ENCODE data around the gene INTS2.
"Not testable (repeated sequence)": the region's sequence is repeated elsewhere in the genome, so short reads cannot be mapped to it uniquely, and the experiment has no call there.

INTS2 gene

GRCh38 chr17:61927208-61928100 lies at the start of gene INTS2:
TSS of gene INTS2 (minus strand) at chr17:61927982. CDS start at chr17:61926644, 1,338 bp downstream.
- peak; percentile 90 to 96 (median 94) for DNase-seq

GRCh38 chr17:61974115-61974514 lies 46.3 kb upstream of the INTS2 start:
- DNase-seq, result no peak

GRCh38 chr17:61972311-61972710 lies 44.5 kb upstream of the INTS2 start:
- no peak for DNase-seq

- no peak for DNase-seq
These were observed 42.2 kb upstream of the INTS2 start for GRCh38 chr17:61970030-61970429.

- no peak for DNase-seq
These were observed 41.0 kb upstream of the INTS2 start for GRCh38 chr17:61968757-61969156.

- no peak for DNase-seq
These were observed 39.9 kb upstream of the INTS2 start for GRCh38 chr17:61967729-61968128.

- DNase-seq, result no peak
These were observed 38.4 kb upstream of the INTS2 start for GRCh38 chr17:61966191-61966590.

GRCh38 chr17:61955619-61956018 lies 27.8 kb upstream of the INTS2 start:
- DNase-seq, result no peak

GRCh38 chr17:61947367-61948078 lies 19.7 kb upstream of the INTS2 start:
- no peak for DNase-seq

GRCh38 chr17:61946359-61946758 lies 18.6 kb upstream of the INTS2 start:
- no peak for DNase-seq

GRCh38 chr17:61943117-61943516 lies 15.3 kb upstream of the INTS2 start:
- DNase-seq, result no peak

- DNase-seq, result no peak
These were observed 14.3 kb upstream of the INTS2 start for GRCh38 chr17:61942085-61942484.

- DNase-seq, result no peak
These were observed 287 bp upstream of the INTS2 start for GRCh38 chr17:61928101-61928436.

GRCh38 chr17:61926826-61927207 lies 965 bp downstream of the INTS2 start:
- no peak for DNase-seq

GRCh38 chr17:61915162-61915561 lies 12.6 kb downstream of the INTS2 start:
- not testable (repeated sequence) for DNase-seq

- DNase-seq, result no peak
These were observed 19.3 kb downstream of the INTS2 start for GRCh38 chr17:61908292-61909037.

- no peak for DNase-seq
These were observed 20.4 kb downstream of the INTS2 start for GRCh38 chr17:61907361-61907760.

- DNase-seq, result peak in 4 of 6 experiments; percentile 6 to 22 (median 10)
These were observed 23.6 kb downstream of the INTS2 start for GRCh38 chr17:61904094-61904710.

- DNase-seq, result no peak
These were observed 24.5 kb downstream of the INTS2 start for GRCh38 chr17:61903251-61903650.

GRCh38 chr17:61897548-61898180 lies 30.1 kb downstream of the INTS2 start:
- DNase-seq, result no peak

GRCh38 chr17:61895391-61895790 lies 32.4 kb downstream of the INTS2 start:
- DNase-seq, result no peak

GRCh38 chr17:61894310-61894709 lies 33.5 kb downstream of the INTS2 start:
- DNase-seq, result not testable (repeated sequence)
